Erythroblast (primary cell): ENCODE results near the gene TMEM154.

Experiments used
- DNase-seq, 2 experiments: peaks; one replicate each; lab custom pipeline; 2025; lab: John Stamatoyannopoulos, UW
- GATA1 ChIP-seq: IDR thresholded peaks from 2 replicates; pipeline ENCODE4 v1.6.1; 2011; ENCODE audit warnings: low read depth, mild to moderate bottlenecking, control low read depth, low read length, moderate library complexity
- POLR2A ChIP-seq: IDR thresholded peaks from 2 replicates; pipeline ENCODE4 v1.6.1; 2011; ENCODE audit warnings: mild to moderate bottlenecking, low read length

Gene TMEM154

DNA sequence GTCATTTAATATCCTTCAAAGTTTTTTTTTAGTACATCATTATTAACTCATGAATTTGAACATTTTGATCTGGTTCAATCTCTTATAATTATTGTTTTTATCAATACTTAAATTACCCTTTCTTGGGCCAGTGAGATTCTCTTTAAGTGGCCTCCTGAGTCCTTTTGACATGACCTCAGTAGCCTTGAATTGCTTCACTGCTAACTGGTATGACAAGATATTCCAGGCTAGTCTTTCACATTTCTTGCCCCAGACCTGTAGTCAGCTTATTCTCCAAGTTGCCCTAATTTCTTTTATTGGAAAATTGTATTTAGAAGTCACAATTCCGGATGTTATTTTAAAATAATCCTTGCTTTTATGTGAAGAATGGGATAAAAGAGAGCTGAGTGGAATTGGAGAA lies 108.5 kb downstream of the TMEM154 start:
- no peak for TF ChIP-seq POLR2A
- no peak for TF ChIP-seq GATA1
- DNase-seq, result no peak
